Measurements from ENCODE around the gene BCKDK. TPM values are rescaled to one million over a fixed set of nuclear protein-coding genes. Genes with fewer than 3 reads are reported as not detected.
A peak's percentile ranks its signal among the peaks of the same experiment; 100 is the strongest.

BCKDK gene
- polyA plus RNA-seq, 1 of the 3 experiments (the other 2 are of a cell fraction) = 73.2 TPM

- Histone ChIP-seq H3K4me2 (peak overlapping the region; percentile 94), H3K27me3 (ENCODE audit: insufficient read depth) (no peaks in the 10 kb centered on the region), H3K4me1 (ENCODE audit: control insufficient read depth in 1 of 2, insufficient read depth in 2 of 2, low read depth in 1 of 2, low read length in 1 of 2) (peaks cover 8 to 25% of the 10 kb centered on the region in 2 experiments; a peak in 2 of 4 replicates), H3K9me2 (no peaks in the 10 kb centered on the region), H3K9ac (peak overlapping the region; percentile 97), H3K79me2 (ENCODE audit: insufficient read depth) (peaks cover 23% of the 10 kb centered on the region), H3F3A (replicated peaks; ENCODE audit: insufficient read depth) (peaks cover 7% of the 10 kb centered on the region), H3K27ac (ENCODE audit: low read depth in 2 of 2, low read length in 1 of 2) (peak overlapping the region in 1 of 2 experiments; percentile 86; a peak in 2 of 4 replicates), H4K20me1 (ENCODE audit: insufficient read depth) (no peaks in the 10 kb centered on the region), H3K9me3 (no peaks in the 10 kb centered on the region), H3K4me3 (ENCODE audit: low read depth in 2 of 2, low read length in 1 of 2) (peak overlapping the region; percentile 94 to 98), H2AFZ (ENCODE audit: low read depth) (no peak overlapping the region; the same call in 1 of the 2 replicates), H3K36me3 (replicated peaks in 1 of 2; ENCODE audit: control insufficient read depth in 1 of 2, insufficient read depth in 2 of 2, low read length in 1 of 2) (peaks cover 19 to 36% of the 10 kb centered on the region in 2 experiments)
- ChIA-PET POLR2A (interaction anchor here (3.2 kb wide), 1 partner anchor 8 kb away, joined by 12 read pairs; the partner anchor contains the start of gene KAT8), CTCF (interaction anchor here (1.1 to 1.8 kb wide), 3 partner anchors 26 to 37 kb away, joined by 3 to 8 read pairs (median 3); no protein-coding TSS in a partner anchor)
- 24% methylated on average over 19 of the region's 57 CpGs for WGBS (ENCODE audit: low lambda C conversion rate)
- TF ChIP-seq RAD21 (IDR thresholded peaks at IDR 0.05; ENCODE audit: low read length) (no peak), FOXM1 (IDR thresholded peaks at IDR 0.05; ENCODE audit: low read depth) (no peak), PBX3 (IDR thresholded peaks at IDR 0.05) (no peak), GATA2 (CRISPR knock-in tag; IDR thresholded peaks at IDR 0.05) (no peak), FOSL2 (IDR thresholded peaks at IDR 0.05; ENCODE audit: borderline replicate concordance, low read depth) (no peak), NRF1 (IDR thresholded peaks at IDR 0.05; ENCODE audit: low read depth, low read length) (no peak), EZH2phosphoT487 (IDR thresholded peaks at IDR 0.05; ENCODE audit: borderline replicate concordance, low read depth) (no peak), ZBTB33 (IDR thresholded peaks at IDR 0.05; ENCODE audit: borderline replicate concordance, low read depth) (no peak), MAX (IDR thresholded peaks at IDR 0.05; ENCODE audit: low read depth) (no peak), MXI1 (IDR thresholded peaks at IDR 0.05; ENCODE audit: low read depth, low read length) (no peak), TCF12 (IDR thresholded peaks at IDR 0.05) (no peak), FOXJ3 (CRISPR knock-in tag; IDR thresholded peaks at IDR 0.05) (no peak), SIN3A (IDR thresholded peaks at IDR 0.05; ENCODE audit: borderline replicate concordance, low read depth, low read length) (no peak), EP300 (IDR thresholded peaks at IDR 0.05; ENCODE audit: borderline replicate concordance in 1 of 2, low read depth in 1 of 2, low read length in 1 of 2) (no peak), POLR2AphosphoS5 (IDR thresholded peaks at IDR 0.05; ENCODE audit: low read depth, low read length) (no peak), REST (IDR thresholded peaks at IDR 0.05; ENCODE audit: low read depth, low read length) (no peak)
- DNase-seq = no peak
These were observed 790 bp downstream of the BCKDK start for GRCh38 chr16:31108794-31109558.
